Astrocyte of the spinal cord (primary cell): ENCODE results near the gene PRRC2A.

Experiments
- DNase-seq: peaks from one replicate; pipeline ENCODE4 v3.0.0; 2011; ENCODE audit warnings: low read depth, low spot score
- H3K4me3 ChIP-seq: 2 replicates; pipeline ENCODE4 v1.5.1; 2011; ENCODE audit warnings: low read depth, mild to moderate bottlenecking, low read length, moderate library complexity
- in situ Hi-C: cut with HindIII; loops from 2 replicates; pipeline ENCODE4 v1.10.0; 2017; ENCODE audit warnings: low sequenced_read_pairs
- TF ChIP-seq, protein P1 (sequence below): IDR thresholded peaks from 2 replicates; pipeline ENCODE4 v1.5.1; 2012; ENCODE audit warnings: low read depth, mild to moderate bottlenecking, low read length, inconsistent platforms

Gene PRRC2A

DNA sequence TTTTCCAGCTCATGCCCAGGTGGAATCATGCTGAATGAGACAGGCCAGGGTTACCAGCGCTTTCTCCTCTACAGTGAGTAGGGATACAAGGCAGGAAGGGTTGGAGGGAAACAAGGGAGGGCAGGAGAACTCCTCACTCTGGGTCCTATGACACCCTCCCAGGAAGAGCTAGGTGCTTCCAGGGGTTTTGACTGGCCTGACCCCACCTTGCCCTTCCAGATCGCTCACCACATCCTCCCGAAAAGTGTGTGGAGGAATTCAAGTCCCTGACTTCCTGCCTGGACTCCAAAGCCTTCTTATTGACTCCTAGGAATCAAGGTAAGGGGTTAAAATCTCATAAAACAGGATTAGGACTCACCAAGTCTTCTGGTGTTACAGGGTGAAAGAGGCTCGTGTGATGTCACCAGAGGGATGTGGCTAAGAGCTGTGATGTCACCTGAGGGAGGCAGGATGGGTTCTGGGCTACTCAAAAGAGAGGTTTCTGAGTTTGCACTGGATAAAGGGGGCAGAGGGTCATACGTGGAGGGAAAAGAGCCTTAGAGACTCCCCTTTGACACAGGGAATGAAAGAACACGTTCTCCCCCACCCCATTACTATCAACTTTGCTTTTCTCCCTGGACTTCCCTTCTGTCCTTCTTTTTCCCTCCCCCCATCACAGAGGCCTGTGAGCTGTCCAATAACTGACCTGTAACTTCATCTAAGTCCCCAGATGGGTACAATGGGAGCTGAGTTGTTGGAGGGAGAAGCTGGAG is 37.1 kb downstream of the PRRC2A start:
- H3K4me3 ChIP-seq: no peak overlapping the region
- in situ Hi-C loops: no loop called here
- no peak for DNase-seq
- TF ChIP-seq, protein P1, sequence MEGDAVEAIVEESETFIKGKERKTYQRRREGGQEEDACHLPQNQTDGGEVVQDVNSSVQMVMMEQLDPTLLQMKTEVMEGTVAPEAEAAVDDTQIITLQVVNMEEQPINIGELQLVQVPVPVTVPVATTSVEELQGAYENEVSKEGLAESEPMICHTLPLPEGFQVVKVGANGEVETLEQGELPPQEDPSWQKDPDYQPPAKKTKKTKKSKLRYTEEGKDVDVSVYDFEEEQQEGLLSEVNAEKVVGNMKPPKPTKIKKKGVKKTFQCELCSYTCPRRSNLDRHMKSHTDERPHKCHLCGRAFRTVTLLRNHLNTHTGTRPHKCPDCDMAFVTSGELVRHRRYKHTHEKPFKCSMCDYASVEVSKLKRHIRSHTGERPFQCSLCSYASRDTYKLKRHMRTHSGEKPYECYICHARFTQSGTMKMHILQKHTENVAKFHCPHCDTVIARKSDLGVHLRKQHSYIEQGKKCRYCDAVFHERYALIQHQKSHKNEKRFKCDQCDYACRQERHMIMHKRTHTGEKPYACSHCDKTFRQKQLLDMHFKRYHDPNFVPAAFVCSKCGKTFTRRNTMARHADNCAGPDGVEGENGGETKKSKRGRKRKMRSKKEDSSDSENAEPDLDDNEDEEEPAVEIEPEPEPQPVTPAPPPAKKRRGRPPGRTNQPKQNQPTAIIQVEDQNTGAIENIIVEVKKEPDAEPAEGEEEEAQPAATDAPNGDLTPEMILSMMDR: no peak

DNA sequence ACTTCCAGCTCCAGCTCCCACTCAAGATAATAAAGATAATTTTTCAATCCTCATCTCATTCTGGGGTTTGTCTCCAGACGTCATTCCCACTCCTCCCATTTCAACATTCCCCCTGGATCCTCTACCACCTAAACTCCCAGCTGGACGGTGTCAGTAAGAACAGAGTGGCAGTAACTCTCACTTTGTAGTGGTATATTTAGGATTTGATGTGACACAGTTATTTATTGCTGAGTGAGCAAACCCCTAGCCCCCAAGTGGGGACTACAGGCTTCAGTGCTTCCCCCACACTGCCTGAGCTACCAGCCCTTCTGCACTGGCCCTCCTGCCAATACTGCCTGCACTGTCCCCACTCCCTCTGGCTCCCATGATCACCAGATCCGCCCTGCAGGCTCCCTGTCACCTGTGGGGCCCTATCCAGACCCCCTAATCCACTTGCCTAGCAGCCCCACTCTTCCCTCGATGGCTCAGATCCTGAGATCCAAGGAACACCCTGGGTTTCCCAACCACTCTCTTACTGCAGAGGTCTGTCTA is 37.7 kb downstream of the PRRC2A start:
- in situ Hi-C loops: no loop called here
- DNase-seq: no peak

DNA sequence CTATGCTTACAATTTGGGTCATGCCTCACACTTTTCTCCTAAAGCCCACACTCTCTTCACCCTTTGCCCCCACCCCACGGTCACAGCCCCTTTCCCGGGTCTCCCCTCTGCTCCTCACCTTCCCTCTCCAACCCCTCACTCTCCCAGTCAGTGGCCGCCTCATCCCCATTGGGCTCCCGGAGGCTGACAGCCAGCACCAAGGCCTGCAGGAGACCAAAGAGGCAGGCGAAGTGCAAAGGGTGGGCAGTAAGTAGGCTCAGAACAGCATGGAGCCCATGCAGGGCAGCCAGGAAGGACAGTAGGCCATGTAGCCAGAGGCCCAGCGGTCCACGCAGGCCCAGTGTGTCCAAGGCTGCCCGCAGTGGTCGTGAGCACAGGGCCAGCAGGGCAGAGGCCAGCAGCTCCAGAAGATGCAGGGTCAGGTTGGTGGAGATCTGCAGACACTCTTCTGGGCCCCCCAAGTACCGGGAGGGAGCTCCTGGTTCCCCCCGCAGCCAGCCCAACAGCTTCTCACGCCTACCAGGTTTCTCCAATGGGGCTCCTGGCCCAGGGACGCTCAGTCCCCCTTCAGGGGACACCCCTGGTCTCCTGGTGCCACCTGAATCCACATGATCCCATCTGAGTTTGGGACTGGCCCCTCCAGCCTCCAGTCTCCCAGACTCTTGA is 38.6 kb downstream of the PRRC2A start:
- DNase-seq: no peak
- H3K4me3 ChIP-seq: peak overlapping the region; percentile 61
- TF ChIP-seq, protein P1: no peak
- in situ Hi-C loops: no loop called here

More for the DNA sequence above, 37.7 kb downstream of the PRRC2A start:
- TF ChIP-seq, protein P1: no peak
- no peak overlapping the region for H3K4me3 ChIP-seq

DNA sequence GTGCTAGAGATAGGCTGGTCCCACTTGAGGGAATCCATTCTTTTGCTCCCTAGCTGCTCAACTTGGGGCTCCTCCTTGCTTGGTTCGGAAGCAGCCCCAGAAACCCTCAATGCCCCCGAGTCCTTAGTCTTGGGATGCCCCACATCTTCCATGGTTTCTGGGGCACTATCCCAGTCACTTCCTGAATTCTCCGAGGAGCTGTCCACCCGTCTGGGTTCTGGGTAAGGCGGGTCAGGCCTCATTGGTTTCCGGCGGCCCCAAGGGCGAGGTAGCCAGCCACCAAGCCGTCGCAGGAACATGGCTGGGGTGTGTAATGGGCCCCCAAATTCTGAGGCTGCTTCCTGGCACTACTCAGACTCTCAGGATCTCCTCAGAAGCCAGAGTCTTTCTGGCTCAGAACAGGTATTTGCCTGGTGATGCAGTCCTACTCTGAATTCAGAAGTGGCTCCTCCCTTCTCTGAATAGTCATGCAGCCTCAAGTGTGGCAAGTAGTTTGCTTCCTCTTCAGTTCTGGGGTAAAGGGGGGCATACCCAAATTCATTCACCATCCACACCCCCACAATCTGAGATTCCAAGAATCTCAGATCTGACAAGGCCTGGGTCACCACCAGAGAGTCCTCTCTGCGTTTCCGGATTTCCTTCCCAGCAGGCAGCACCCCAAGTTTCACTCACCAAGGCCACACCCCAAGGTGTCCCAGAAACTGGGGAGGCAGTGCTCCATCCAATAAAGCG is 39.3 kb downstream of the PRRC2A start:
- no peak for DNase-seq
- TF ChIP-seq, protein P1: no peak
- H3K4me3 ChIP-seq: peak overlapping the region; percentile 61
- in situ Hi-C loops: no loop called here

DNA sequence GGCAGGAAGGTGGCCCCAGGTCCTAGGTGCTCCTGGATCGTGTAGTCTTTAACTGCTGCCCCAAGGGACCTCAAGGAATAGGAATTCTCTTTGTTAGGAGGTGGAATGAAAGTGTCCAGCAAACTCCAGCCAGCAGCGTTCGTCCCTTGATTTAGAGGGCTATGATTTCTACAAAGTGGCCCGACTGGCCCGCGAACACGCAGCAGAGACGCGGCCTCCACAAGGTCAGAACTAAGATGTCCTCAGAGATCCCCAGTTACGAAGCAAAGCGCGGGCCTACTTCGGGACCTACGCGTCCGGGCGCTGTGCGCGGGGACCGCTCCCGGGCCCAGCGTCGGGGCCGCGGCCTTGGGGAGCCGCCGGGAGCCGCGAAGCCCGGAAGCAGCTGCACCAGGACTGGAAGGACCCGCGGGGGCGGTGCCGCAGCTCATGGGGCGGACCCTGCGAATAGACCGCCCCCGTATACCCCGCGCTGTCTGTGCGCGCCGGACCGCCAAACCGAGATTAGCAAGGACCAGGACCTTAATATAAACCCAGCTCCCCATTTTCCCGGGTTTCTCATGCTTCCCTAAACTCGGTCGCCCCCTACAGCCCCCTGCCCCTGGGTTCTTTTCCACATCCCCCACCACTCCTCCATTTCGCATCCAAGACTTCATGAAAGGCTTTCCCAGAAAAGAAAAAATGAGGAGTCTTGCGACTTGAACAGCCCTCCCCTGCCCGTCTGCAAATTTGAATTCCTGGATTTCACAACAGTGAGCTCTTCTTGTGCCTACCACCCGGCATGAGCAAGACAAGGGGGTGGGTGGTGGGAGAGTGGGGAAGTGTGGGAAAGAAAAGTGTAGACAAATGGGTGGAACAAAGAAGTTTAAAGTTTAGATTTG is 40.1 kb downstream of the PRRC2A start, which contains the start of gene C6orf47:
Gene C6orf47, minus strand, starts transcription at position 398 of the 881 bp plus-strand sequence. CDS start 831 bp downstream, outside the sequence.
- TF ChIP-seq, protein P1: no peak
- peak; percentile 80 for DNase-seq
- in situ Hi-C loops: no loop called here
- peak within 1 kb of the TSS; percentile 61 for H3K4me3 ChIP-seq
